ENCODE results near the gene GRPR. TPM values are rescaled to one million over a fixed set of nuclear protein-coding genes. Genes with fewer than 3 reads are reported as not detected.

The GRPR gene
- total RNA-seq, 4 donors from 2014 or later, result 0.67 TPM; not detected in 3

- TF ChIP-seq POLR2A (IDR thresholded peaks at IDR 0.05), result no peak
- Histone ChIP-seq H3K4me1 (no peaks in the 10 kb centered on the region), H3K27me3 (no peaks in the 10 kb centered on the region), H3K4me3 (replicated peaks in 1 of 3) (no peak overlapping the region), H3K27ac (no peak overlapping the region), H3K36me3 (no peaks in the 10 kb centered on the region), H3K9me3 (no peaks in the 10 kb centered on the region)
- no peak for DNase-seq
- intact Hi-C loops (cut with DNase I), result no loop called here
- 100% methylated on average over 1 of the region's 1 CpG for WGBS, 2 donors
Measured at GRCh38 chrX:16134936-16135335, 11.6 kb downstream of the GRPR start.

DNA sequence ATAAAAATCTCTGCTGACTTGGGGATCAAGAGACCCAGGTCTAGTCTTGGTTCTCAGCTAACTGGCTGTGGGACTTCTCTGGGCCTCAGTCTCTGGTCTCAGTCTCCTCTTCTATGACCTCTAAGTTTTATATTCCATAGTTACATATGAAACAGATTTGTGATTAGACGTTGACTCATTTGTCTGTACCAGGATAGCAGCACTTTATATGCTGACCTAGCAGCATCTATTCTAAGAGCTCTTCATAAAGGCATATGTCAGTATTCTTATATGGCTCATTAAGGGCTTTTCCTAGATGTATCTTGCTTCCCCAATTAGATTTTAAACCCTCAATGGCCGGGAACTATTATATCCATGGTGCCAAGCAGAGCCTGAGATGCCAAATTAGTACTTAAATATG, 12.7 kb downstream of the GRPR start:
- TF ChIP-seq, protein P1, sequence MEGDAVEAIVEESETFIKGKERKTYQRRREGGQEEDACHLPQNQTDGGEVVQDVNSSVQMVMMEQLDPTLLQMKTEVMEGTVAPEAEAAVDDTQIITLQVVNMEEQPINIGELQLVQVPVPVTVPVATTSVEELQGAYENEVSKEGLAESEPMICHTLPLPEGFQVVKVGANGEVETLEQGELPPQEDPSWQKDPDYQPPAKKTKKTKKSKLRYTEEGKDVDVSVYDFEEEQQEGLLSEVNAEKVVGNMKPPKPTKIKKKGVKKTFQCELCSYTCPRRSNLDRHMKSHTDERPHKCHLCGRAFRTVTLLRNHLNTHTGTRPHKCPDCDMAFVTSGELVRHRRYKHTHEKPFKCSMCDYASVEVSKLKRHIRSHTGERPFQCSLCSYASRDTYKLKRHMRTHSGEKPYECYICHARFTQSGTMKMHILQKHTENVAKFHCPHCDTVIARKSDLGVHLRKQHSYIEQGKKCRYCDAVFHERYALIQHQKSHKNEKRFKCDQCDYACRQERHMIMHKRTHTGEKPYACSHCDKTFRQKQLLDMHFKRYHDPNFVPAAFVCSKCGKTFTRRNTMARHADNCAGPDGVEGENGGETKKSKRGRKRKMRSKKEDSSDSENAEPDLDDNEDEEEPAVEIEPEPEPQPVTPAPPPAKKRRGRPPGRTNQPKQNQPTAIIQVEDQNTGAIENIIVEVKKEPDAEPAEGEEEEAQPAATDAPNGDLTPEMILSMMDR (IDR thresholded peaks at IDR 0.05), result no peak
- TF ChIP-seq POLR2A (IDR thresholded peaks at IDR 0.05), result no peak
- no peak overlapping the region for H3K4me3 ChIP-seq (replicated peaks in 1 of 3)
- no peaks in the 10 kb centered on the region for H3K9me3 ChIP-seq
- H3K36me3 ChIP-seq, result no peaks in the 10 kb centered on the region
- WGBS, 2 donors, result 87 to 92% methylated on average over 2 of the region's 2 CpGs
- intact Hi-C loops (cut with DNase I), result no loop called here
- no peak for DNase-seq
- H3K4me1 ChIP-seq, result no peaks in the 10 kb centered on the region
- H3K27me3 ChIP-seq, result no peaks in the 10 kb centered on the region
- no peak overlapping the region for H3K27ac ChIP-seq

- H3K36me3 ChIP-seq, result no peaks in the 10 kb centered on the region
- H3K9me3 ChIP-seq, result no peaks in the 10 kb centered on the region
- H3K4me3 ChIP-seq (replicated peaks in 1 of 3), result no peak overlapping the region
- H3K27me3 ChIP-seq, result no peaks in the 10 kb centered on the region
- TF ChIP-seq POLR2A (IDR thresholded peaks at IDR 0.05), result no peak
- TF ChIP-seq, protein P1 (IDR thresholded peaks at IDR 0.05), result no peak
- H3K27ac ChIP-seq, result no peak overlapping the region
- intact Hi-C loops (cut with DNase I), result no loop called here
- DNase-seq, result no peak
- H3K4me1 ChIP-seq, result no peaks in the 10 kb centered on the region
Measured at GRCh38 chrX:16137416-16138107, 14.2 kb downstream of the GRPR start.

- DNase-seq, result peak in 1 of 2 donors; percentile 1
- H3K27me3 ChIP-seq, result no peaks in the 10 kb centered on the region
- H3K36me3 ChIP-seq, result no peaks in the 10 kb centered on the region
- H3K9me3 ChIP-seq, result no peaks in the 10 kb centered on the region
- H3K4me1 ChIP-seq, result no peaks in the 10 kb centered on the region
- no peak for TF ChIP-seq POLR2A (IDR thresholded peaks at IDR 0.05)
- TF ChIP-seq, protein P1 (IDR thresholded peaks at IDR 0.05), result peak in 1 of 6 experiments; percentile 7
- no peak overlapping the region for H3K4me3 ChIP-seq (replicated peaks in 1 of 3)
- 57 to 88% methylated on average over 1 of the region's 1 CpG for WGBS, 2 donors
- intact Hi-C loops (cut with DNase I), result no loop called here
- H3K27ac ChIP-seq, result no peak overlapping the region
Measured at GRCh38 chrX:16138108-16138427, 14.7 kb downstream of the GRPR start.

GRCh38 chrX:16140448-16140847, 17.1 kb downstream of the GRPR start:
- WGBS, 2 donors, result 81 to 82% methylated on average over 4 of the region's 4 CpGs
- Histone ChIP-seq H3K27ac (no peak overlapping the region), H3K9me3 (no peaks in the 10 kb centered on the region), H3K27me3 (no peaks in the 10 kb centered on the region), H3K4me3 (replicated peaks in 1 of 3) (no peak overlapping the region), H3K36me3 (no peaks in the 10 kb centered on the region), H3K4me1 (no peaks in the 10 kb centered on the region)
- intact Hi-C loops (cut with DNase I), result no loop called here
- TF ChIP-seq, protein P1 (IDR thresholded peaks at IDR 0.05), result no peak
- TF ChIP-seq POLR2A (IDR thresholded peaks at IDR 0.05), result no peak
- no peak for DNase-seq

DNA sequence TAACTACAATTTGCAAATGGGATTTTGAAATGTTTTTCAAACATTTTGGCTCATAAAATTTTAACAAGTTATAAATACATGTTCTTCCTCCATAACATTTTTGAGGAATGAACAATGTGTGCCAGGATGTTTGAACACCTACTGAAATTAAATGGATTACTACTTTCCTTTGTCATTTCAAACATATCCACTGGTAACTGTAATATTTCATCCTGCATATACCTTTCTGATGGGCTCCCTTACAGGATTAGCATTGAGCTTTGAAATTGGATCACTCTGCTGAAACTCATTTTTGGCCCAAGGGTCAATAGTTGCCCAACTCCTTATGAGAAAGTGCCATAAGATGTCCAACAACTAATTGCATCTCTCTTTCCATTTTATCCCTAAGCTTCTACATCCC, 17.6 kb downstream of the GRPR start:
- intact Hi-C loops (cut with DNase I), result no loop called here
- Histone ChIP-seq H3K4me3 (replicated peaks in 1 of 3) (no peak overlapping the region), H3K27me3 (no peaks in the 10 kb centered on the region), H3K27ac (no peak overlapping the region), H3K4me1 (no peaks in the 10 kb centered on the region), H3K36me3 (no peaks in the 10 kb centered on the region), H3K9me3 (no peaks in the 10 kb centered on the region)
- DNase-seq, result no peak
- no peak for TF ChIP-seq POLR2A (IDR thresholded peaks at IDR 0.05)
- TF ChIP-seq, protein P1 (IDR thresholded peaks at IDR 0.05), result no peak
